NCI-H2196 (cell line): Measurements from ENCODE around the gene DACH1.

ENCODE experiments used
- DNase-seq: peaks from one replicate; lab custom pipeline; 2025; ENCODE audit not compliant: unreplicated experiment; lab: John Stamatoyannopoulos, UW

The DACH1 gene

DNA sequence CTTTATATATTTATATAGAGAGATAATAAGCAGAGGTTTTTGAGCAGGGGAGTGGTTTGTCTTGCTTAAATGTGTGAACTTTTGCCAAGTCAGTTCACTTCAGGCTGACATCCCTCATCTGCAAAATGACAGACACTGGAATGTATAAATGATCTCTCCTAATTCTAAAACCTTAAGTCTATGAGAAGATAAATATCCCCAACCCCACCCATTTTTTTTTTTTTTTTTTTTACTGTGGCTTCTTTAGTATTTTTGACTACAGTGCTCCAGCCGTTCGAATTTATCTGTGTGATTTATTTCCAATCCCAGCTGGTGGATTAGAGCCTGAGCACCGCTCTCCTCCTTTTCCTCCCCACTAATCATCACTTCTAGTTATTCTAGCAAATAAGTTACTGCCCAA lies 234.8 kb downstream of the DACH1 start:
- no peak for DNase-seq

DNA sequence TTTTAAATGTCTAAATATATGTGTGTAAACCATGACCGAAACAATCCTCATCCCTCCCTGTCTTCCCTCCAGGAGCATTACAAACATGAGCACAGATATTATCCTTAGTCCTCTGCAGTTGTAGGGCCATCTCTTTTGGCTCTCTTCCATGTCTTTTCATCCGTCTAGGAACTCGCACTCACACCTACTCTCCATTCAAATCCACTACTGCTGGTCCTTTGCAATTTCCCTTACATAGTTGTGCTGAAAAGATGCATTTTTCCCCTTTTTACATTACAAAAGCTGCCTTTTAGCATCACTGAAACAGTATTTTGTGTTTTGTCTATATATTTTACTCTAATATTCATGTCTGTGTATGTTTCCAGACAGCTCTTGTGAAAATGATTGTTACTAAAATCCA lies 237.8 kb downstream of the DACH1 start:
- DNase-seq: no peak

- no peak for DNase-seq
Measured at GRCh38 chr13:71626421-71627117, 240.4 kb downstream of the DACH1 start.

DNA sequence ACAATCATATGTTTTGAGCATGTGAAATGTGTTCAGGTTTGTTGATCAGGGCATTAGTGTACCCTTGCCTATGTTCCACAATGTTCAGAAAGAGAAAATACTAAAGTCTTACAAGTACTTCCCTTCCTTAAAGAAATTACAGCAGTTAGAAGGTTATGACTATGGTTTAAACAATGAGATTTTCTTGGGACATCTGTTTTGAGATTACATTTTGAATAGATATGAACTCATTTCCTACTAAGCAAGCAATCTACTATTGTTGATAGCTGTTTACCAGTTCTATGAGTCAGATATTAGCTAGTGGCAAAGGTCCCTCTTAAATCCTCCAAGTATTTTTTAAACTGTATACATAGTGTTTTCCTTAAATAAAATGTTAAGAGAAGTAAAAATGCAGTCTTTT lies 241.3 kb downstream of the DACH1 start:
- no peak for DNase-seq

DNA sequence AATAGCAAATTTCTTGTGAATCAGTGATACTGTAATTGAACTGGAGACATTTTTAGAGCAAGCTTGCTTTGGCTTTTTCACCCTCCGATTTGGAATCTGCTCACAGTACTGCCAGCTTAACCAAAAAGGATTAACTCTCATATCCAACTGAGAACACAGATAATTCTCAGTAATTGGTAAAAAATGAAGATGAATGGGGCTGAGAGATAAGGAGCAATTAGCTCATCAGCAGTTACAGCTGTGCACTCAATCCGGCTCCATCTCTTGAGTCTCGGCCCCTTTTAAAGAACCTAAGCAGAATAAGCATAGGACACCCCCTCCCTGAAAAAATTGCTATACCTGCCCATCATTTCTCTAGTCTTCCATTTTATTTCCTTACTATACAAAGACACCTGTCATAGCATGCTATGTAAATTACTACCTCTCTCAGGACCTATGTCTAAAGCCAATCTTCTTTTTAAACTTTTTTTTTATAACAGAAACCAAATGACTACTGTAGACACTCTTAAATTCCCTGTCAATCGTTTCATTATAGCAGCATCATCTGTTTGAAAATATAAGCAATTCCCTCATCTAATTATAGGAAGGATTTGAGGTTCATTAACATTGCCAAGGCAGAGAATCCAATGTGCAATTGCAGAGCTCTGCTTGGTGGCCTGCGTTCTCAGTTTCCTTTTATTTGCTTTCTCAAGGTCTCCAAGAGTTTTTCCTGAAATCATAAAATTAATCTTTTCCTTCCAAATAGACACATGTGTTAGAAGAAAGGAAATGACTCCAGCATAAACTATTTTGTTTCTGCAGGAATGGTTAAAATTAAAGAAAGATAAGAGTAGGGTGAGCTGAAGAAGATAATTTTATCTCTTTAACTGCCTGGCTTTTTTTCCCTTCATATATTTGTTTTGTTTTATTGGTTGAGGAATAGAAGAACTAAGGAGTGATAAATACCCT lies 242.1 kb downstream of the DACH1 start:
- no peak for DNase-seq

GRCh38 chr13:71621174-71622124 lies 245.6 kb downstream of the DACH1 start:
- DNase-seq: no peak

- DNase-seq: no peak
Measured at GRCh38 chr13:71619096-71619495, 247.9 kb downstream of the DACH1 start.

DNA sequence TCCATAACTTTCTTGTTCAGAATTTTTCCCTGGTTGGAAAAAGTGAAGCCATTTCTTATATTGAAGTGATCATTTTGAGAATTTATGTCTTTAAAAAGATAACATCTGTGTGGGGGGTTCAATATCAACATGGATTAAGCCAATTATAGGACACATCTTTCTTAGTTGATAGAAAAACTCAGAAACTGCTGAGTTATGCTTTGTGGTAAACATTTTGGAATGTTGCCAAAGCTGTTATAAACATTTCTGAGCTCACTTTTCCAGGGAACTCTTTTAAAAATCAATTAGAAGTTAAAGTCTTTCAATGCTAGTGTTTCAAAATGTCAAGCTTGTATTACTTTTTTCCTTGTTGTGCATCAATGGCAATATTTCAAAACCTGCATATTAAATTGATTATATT lies 248.8 kb downstream of the DACH1 start:
- no peak for DNase-seq

DNA sequence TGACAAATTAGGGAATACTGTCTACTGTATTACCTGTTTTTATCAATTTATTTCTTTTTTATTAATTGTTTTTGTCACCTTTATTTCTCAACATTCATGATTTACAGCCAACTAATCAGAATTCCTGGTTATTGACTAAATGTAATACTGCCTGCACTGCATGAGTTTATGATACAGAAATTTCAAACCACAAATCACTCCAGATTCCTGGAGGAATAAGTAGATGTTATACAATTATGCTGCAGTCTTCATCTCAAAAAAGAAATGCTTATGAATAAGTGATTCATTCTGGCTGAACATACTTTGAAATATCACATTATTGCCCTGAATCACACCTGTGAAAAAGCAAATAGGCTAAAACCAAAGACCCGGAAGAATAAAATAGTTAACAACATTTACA lies 249.7 kb downstream of the DACH1 start:
- no peak for DNase-seq

- DNase-seq: no peak
Measured at GRCh38 chr13:71613066-71613745, 253.8 kb downstream of the DACH1 start.

GRCh38 chr13:71611292-71611691 lies 255.7 kb downstream of the DACH1 start:
- DNase-seq: no peak

- no peak for DNase-seq
Measured at GRCh38 chr13:71610876-71611275, 256.1 kb downstream of the DACH1 start.

DNA sequence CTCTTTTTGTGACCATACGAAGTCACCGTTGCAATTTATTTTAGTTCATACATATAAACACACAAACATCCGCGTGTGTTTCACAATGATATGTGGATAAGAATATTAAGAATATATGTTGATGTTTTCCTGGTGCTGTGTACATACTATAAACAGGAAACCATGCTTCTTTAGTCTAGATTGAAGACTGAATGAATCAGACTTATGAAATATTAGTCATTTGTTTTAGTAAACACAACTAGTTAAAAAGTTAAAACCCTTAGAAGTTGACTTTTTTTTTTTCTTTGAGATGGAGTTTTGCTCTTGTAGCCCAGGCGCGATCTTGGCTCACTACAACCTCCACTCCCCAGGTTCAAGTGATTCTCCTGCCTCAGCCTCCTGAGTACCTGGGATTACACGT lies 257.7 kb downstream of the DACH1 start:
- no peak for DNase-seq

GRCh38 chr13:71607575-71607974 lies 259.4 kb downstream of the DACH1 start:
- no peak for DNase-seq

DNA sequence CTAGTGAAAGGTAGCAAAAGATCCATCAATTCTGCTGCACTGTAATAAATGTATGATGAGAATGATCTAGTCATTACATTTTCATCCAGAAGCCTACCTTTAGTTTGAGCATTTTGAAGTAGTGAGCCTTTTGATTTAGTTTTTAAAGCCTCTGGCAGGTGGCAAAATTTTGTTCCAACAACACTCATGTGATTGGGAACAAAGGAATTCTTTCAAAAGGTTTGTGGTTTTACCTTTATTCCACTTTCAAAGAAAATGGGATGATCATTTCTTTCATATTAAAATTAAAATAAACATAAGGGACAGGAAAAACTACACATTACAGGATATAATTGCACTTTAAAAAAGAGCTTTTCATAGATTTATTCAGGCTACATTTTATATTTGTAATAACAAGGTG lies 260.2 kb downstream of the DACH1 start:
- no peak for DNase-seq

GRCh38 chr13:71605744-71606143 lies 261.3 kb downstream of the DACH1 start:
- DNase-seq: no peak

GRCh38 chr13:71603255-71603654 lies 263.7 kb downstream of the DACH1 start:
- DNase-seq: no peak

DNA sequence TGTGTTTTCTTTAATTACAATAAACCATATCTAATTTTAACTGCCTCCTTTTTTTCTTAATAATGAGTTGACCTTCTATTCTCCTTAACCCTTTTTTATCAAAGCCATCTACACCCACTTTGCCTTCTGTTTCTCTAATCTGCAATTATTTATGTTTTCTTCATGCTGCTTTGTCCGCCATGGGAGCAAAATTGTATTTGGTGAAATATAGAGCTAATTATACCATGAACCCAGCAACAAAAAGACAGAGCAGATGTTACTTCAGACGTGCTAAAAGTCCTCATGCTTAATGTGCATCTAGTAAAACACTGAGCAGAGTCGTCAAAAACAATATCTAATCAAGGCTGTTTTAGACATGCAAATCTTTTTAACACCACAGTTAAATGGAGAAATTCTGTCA lies 264.7 kb downstream of the DACH1 start:
- DNase-seq: no peak

DNA sequence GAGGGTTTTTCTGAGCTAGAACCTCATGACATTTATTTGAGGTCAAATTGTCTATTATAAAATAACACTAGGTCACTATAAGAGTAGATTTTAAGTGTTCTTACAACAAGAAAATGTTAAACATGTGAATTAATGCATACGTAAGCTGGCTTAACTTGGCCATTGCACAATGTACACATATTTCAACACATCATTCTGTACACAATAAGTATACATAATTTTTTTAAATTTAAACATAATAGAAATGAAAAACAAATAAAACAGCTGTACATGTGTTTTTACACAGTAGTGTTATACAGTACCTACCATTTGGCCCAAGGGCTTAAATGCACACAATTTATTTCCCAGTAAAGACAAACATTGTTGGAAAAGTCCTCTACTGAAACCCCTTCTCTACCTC lies 269.9 kb downstream of the DACH1 start:
- no peak for DNase-seq

DNA sequence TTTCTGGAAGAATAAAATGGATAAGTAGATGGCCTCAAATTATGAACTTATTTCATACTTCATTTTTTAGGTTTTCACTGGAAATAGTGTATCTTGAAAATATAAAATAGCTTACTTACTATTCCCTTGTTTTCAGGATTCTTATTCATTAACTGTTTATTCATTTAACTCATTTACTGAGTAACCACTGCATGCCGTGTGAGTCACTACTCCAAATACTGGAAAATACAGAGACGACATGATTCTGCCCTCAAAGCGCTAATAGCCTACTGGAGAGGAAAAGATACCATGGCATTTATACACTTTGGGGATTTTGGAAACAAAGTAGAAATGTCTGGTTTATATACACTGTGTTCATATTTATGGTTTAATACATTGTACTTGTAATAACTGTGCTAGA lies 270.9 kb downstream of the DACH1 start:
- no peak for DNase-seq

DNA sequence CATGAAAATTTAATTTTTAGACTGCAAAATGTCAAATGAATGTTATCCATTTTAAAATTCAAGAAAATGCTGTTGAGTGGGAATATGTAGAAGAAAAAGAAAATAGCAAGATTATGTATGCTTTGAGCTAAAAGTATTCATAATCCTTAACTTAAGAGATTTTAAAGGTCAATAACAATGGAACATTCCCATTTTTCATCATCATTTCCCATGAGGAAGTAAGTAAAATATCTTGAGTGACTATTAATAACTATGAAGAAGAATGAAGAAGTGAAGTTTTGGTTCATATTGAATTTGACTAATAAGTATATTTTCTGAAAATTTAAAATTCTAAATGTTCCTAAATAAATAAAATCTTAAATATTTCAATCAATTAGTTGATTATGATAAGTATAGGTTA lies 273.4 kb downstream of the DACH1 start:
- no peak for DNase-seq
